ENCODE measurements around the gene ISOC2. TPM values are rescaled to one million over a fixed set of nuclear protein-coding genes. Genes with fewer than 3 reads are reported as not detected.
A peak's percentile ranks its signal among the peaks of the same experiment; 100 is the strongest.
"Not testable (repeated sequence)": the region's sequence is repeated elsewhere in the genome, so short reads cannot be mapped to it uniquely, and the experiment has no call there.

The ISOC2 gene
- total RNA-seq, 1 donor from 2014 or later = 53.2 TPM

DNA sequence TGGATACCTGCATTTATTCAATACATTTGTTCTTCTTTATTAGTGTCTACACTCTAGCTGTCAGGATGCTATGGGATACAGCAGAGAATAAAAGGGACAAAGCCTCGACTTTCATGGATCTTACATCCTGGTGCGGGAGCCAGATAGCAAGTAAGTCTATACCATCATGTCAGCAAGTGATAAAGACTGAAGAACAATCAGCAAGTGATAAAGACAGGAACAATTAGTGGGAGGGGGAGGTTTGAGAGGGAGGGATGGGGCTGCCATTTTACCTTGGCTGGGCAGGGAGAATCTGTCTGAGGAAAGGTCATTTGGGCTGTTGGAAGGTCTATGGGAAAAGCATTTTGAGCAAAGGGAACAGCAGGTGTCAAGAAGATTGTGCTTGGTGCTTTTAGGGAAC lies 51.3 kb downstream of the ISOC2 start:
- DNase-seq (ENCODE audit: low spot score) = no peak

DNA sequence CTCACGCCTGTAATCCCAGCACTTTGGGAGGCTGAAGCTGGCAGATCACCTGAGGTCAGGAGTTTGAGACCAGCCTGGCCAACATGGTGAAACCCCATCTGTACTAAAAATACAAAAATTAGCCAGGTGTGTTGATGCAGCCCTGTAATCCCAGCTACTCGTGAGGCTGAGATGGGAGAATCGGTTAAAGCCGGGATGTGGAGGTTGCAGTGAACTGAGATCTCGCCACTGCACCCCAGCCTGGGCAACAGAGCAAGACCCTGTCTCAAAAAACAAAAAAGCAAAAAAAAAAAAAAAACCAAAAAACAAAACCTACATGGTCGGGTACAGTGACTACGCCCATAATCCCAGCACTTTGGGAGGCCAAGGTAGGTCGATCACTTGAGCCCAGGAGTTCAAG lies 52.3 kb downstream of the ISOC2 start:
- not testable (repeated sequence) for DNase-seq (ENCODE audit: low spot score)

- no peak for DNase-seq (ENCODE audit: low spot score)
Measured at GRCh38 chr19:55408533-55408872, 52.9 kb downstream of the ISOC2 start.

- DNase-seq (ENCODE audit: low spot score) = peak; percentile 99
Measured at GRCh38 chr19:55407800-55408532, 53.5 kb downstream of the ISOC2 start.

DNA sequence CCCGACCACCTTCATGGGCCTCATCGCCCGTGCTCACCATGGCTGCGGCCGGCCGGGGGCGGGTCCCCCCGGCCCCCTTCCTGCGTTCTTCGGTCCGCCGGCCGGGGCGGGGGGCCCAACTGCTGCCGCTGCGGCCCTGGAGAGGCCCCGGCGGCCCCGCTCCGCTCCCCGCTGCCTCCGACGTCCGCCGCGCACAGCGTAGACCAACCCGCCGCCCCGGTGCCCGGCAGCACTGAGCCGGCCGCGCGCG lies 54.0 kb downstream of the ISOC2 start, which contains the start of gene UBE2S:
TSS of gene UBE2S (minus strand) at position 239 of the 250 bp plus-strand sequence. CDS start at position 40, 199 bp downstream.
- DNase-seq (ENCODE audit: low spot score) = not testable (repeated sequence)

DNA sequence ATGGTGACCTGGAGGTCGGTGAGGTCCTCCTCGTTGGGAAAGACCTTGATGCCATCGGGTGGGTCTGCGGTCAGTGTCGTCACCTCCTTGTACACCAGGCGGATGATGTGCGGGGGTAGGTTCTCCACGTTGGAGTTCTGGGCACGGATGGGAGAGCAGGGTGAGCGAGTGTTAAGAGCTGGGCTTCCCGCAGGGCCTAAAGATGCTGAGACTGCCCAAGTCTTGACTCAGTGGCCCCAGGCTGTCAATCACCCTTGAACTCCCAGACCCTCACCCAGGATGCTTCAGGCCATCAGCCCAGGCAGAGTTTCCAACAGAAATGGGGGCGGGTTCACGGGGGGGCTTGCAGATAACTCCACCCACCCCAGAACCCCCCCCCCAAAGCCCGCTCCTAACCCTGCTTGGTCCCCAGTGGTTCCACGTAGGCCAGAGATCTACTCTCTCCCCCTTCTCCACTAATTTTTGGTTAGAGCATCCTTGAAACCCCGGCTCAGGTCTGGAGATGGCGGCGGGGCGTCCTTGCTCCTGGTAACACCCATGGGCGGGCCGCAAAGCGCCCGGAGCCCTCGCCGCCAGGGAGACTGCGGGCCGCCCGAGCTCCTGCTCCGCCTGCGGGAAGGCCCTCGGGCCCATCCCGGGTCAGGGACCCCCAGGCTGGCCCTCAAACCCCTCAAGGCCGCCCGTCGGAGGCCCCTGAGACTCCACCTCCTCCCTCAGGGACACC lies 54.5 kb downstream of the ISOC2 start:
- no peak for DNase-seq (ENCODE audit: low spot score)

GRCh38 chr19:55406091-55406825 lies 55.2 kb downstream of the ISOC2 start:
- no peak for DNase-seq (ENCODE audit: low spot score)

DNA sequence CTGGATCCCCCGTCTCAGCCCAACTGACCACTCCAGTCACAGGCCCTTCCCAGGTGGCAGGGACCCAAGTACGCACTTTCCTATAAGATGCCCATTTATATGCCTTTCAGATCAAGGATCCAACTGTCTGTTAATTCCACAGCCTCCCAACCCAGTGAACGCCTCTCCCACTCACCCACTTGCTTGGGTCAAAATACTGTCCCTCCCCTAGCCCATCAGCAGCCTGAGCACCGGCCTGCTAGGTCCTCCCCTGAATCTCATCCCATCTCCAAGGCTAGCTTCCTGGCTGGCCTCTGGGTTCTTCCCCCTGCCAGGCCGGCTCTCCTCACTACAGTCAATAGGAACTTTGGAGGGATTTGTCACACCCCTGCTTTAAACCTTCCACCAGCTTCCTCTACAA lies 55.8 kb downstream of the ISOC2 start:
- no peak for DNase-seq (ENCODE audit: low spot score)

Other genes with a start within 250 kb of the ISOC2 start
- 1.6 TPM for gene TMEM86B, start 232.9 kb downstream of the ISOC2 start, total RNA-seq
- gene PPP6R1, start 202.6 kb downstream of the ISOC2 start, total RNA-seq = 49.4 TPM
- gene HSPBP1, start 181.5 kb downstream of the ISOC2 start, total RNA-seq = 20.2 TPM
- 1.2 TPM for gene BRSK1, start 177.6 kb downstream of the ISOC2 start, total RNA-seq
- gene TMEM150B, start 136.3 kb downstream of the ISOC2 start, total RNA-seq = 7.1 TPM
- gene KMT5C, start 121.8 kb downstream of the ISOC2 start, total RNA-seq = 6.8 TPM
- gene COX6B2, start 106.9 kb downstream of the ISOC2 start, total RNA-seq = not detected
- gene GARIN5B, start 98.4 kb downstream of the ISOC2 start, total RNA-seq = not detected
- not detected for gene IL11, start 91.2 kb downstream of the ISOC2 start, total RNA-seq
- not detected for gene TMEM190, start 84.8 kb downstream of the ISOC2 start, total RNA-seq
- gene TMEM238, start 77.3 kb downstream of the ISOC2 start, total RNA-seq = 0.90 TPM
- 1,147 TPM for gene RPL28, start 75.7 kb downstream of the ISOC2 start, total RNA-seq
- gene UBE2S, start 53.9 kb downstream of the ISOC2 start, total RNA-seq = 24.2 TPM
- not detected for gene SHISA7, start 18.3 kb downstream of the ISOC2 start, total RNA-seq
- gene C19orf85, start 3.1 kb upstream of the ISOC2 start, total RNA-seq = not detected
- gene ZNF628, start 15.0 kb upstream of the ISOC2 start, total RNA-seq = 9.7 TPM
- gene NAT14, start 23.5 kb upstream of the ISOC2 start, total RNA-seq = 7.3 TPM
- gene SSC5D, start 26.8 kb upstream of the ISOC2 start, total RNA-seq = 13.9 TPM
- gene SBK2, start 75.5 kb upstream of the ISOC2 start, total RNA-seq = not detected
- 1.7 TPM for gene SBK3, start 83.9 kb upstream of the ISOC2 start, total RNA-seq
- 10.9 TPM for gene ZNF579, start 119.2 kb upstream of the ISOC2 start, total RNA-seq
- gene FIZ1, start 137.9 kb upstream of the ISOC2 start, total RNA-seq = 12.8 TPM
- 19.1 TPM for gene ZNF524, start 138.6 kb upstream of the ISOC2 start, total RNA-seq
- 12.0 TPM for gene ZNF865, start 144.0 kb upstream of the ISOC2 start, total RNA-seq
- 4.5 TPM for gene ZNF784, start 162.9 kb upstream of the ISOC2 start, total RNA-seq
- gene ZNF580, start 179.4 kb upstream of the ISOC2 start, total RNA-seq = 39.6 TPM
- gene ZNF581, start 182.0 kb upstream of the ISOC2 start, total RNA-seq = 11.3 TPM
- gene CCDC106, start 186.6 kb upstream of the ISOC2 start, total RNA-seq = 16.4 TPM
- gene U2AF2, start 193.4 kb upstream of the ISOC2 start, total RNA-seq = 126 TPM
- gene EPN1, start 213.6 kb upstream of the ISOC2 start, total RNA-seq = 114 TPM

Measured in mesenteric fat pad (tissue), 1 donor.